ENCODE results near the gene SCAANT1. TPM values are rescaled to one million over a fixed set of nuclear protein-coding genes. Genes with fewer than 3 reads are reported as not detected.

The SCAANT1 gene
- total RNA-seq = not detected in 2 replicates

GRCh38 chr3:63911873-63912767, at the start of gene SCAANT1:
Gene SCAANT1, minus strand, starts transcription at chr3:63912383.

DNA sequence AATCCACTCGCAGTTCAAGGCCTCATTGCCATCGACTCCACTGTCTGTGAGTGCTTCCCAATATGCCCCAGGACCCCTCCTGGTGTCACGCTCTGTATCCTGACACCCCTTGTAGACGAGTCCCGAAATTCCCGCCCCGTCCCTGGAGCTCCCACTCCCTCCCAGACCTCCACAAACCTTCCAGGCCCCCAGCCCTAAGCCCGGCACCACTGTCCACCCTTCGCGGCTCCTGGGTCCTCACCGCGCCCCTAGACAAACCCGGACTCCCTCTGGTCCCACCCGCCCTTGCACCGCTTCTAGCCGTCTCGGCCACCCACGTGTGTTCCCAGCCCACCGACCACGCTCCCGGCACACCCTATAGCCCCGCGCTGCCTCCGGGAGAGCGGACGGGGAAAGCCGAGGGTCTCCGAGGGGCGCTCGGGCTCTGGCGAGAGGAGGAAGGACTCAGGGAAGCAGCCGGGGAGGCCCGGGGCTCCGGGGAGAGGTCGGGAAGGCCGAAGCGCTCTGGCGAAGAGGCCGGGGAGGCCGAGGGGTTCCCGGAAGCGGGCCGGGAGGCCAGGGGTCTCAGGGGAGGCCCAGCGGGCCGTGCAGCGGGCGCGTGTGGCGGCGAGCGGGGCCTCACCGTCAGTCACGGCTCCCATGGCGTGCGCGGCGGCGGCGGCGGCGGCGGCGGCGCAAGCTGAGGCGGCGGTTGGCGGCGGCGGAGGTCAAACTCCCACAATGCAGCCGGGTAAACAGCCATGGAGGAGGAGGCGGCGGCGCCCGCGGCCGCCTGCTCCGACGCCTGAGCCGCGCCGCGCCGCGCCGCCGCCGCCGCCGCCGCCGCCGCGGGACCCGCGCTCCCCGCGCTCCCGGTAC, 48.8 kb downstream of the SCAANT1 start, which contains the start of the genes ATXN7 and THOC7:
Gene ATXN7 (plus strand): TSS at position 718 of the 858 bp plus-strand sequence. CDS start 48,732 bp downstream, outside the sequence.
Gene THOC7 (minus strand): TSS at position 656 of the 858 bp plus-strand sequence. CDS start 15 bp downstream, at position 641.

Other genes with a start within 250 kb of the SCAANT1 start
- gene C3orf49, start 93.1 kb downstream of the SCAANT1 start, total RNA-seq = not detected in 2 replicates
- 42.2 and 51.5 TPM in 2 replicates for gene THOC7, start 48.6 kb downstream of the SCAANT1 start, total RNA-seq
- 10.4 and 13.6 TPM in 2 replicates for gene ATXN7, start 48.5 kb downstream of the SCAANT1 start, total RNA-seq
- gene PSMD6, start 111.1 kb upstream of the SCAANT1 start, total RNA-seq = 98.9 and 103 TPM in 2 replicates